ENCODE results near the gene ZNF22. TPM values are rescaled to one million over a fixed set of nuclear protein-coding genes. Genes with fewer than 3 reads are reported as not detected.
A peak's percentile ranks its signal among the peaks of the same experiment; 100 is the strongest.

The ZNF22 gene
- total and polyA plus RNA-seq, 2 experiments from 2014 or later, result 25.9 to 32.2 TPM

DNA sequence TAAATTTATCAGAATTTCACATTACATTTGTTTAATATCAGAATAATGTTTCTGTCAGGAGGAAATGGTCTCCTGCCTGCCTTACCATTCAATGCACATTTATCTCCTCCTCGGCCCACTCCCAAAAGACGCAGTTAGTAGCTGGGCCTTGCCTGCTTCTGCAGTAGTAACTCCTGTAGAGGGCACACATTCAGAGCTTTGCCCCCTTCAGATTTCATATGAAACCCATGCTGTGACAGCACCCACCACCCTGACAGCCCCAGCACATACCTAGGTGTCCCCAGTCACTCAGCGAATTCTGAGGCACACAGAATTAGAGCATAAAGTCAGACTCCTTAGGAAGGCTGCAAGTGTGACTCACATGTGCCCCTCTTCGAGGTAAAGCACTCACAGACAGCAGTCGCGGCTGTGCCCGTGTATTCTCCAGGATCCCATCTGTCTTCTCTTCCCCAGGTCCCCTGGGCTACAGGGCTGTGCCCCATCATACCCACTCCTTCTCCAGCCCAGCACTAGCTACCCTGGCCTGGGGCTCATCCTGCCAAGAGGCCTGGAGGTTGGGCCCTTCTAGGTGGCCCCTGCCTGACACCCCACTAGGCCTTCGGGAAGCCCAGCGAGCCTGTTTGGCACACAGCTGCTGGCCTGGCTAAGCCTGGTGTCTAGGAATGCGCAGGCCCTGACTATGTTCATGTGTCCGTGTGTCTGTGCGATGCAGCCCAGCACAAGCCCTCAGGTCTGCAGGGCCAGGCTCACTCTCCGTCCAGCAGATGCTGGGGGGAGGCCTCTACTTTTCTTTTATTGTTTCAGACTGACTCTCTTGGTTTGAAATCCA, 17.4 kb upstream of the ZNF22 start:
- H3K27ac ChIP-seq, result no peak overlapping the region
- no peaks in the 10 kb centered on the region for H3K36me3 ChIP-seq (replicated peaks; ENCODE audit: insufficient read depth, low read depth)
- no peak overlapping the region for H2AFZ ChIP-seq
- H3K4me2 ChIP-seq, result no peak overlapping the region
- no peak for DNase-seq (ENCODE audit: low spot score)
- no peaks in the 10 kb centered on the region for H3K79me2 ChIP-seq
- H3K4me3 ChIP-seq, result no peak overlapping the region
- peaks cover 49% of the 10 kb centered on the region for H3K4me1 ChIP-seq (ENCODE audit: insufficient read depth)
- no peaks in the 10 kb centered on the region for H3K27me3 ChIP-seq
- TF ChIP-seq, protein P1, sequence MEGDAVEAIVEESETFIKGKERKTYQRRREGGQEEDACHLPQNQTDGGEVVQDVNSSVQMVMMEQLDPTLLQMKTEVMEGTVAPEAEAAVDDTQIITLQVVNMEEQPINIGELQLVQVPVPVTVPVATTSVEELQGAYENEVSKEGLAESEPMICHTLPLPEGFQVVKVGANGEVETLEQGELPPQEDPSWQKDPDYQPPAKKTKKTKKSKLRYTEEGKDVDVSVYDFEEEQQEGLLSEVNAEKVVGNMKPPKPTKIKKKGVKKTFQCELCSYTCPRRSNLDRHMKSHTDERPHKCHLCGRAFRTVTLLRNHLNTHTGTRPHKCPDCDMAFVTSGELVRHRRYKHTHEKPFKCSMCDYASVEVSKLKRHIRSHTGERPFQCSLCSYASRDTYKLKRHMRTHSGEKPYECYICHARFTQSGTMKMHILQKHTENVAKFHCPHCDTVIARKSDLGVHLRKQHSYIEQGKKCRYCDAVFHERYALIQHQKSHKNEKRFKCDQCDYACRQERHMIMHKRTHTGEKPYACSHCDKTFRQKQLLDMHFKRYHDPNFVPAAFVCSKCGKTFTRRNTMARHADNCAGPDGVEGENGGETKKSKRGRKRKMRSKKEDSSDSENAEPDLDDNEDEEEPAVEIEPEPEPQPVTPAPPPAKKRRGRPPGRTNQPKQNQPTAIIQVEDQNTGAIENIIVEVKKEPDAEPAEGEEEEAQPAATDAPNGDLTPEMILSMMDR (IDR thresholded peaks at IDR 0.05; ENCODE audit: poor library complexity), result no peak
- TF ChIP-seq EZH2 (IDR thresholded peaks at IDR 0.05; ENCODE audit: borderline replicate concordance) (no peak), EZH2phosphoT487 (IDR thresholded peaks at IDR 0.05; ENCODE audit: low read depth, severe bottlenecking, unreplicated experiment) (no peak)
- no peaks in the 10 kb centered on the region for H3K9me2 ChIP-seq (replicated peaks; ENCODE audit: insufficient read depth)
- H4K20me1 ChIP-seq (ENCODE audit: insufficient read depth, poor library complexity, severe bottlenecking), result no peaks in the 10 kb centered on the region
- H3K9me3 ChIP-seq (ENCODE audit: low read depth), result no peaks in the 10 kb centered on the region
- WGBS (ENCODE audit: low lambda C conversion rate, missing lambda C conversion rate), result 91% methylated on average over 13 of the region's 13 CpGs

- Histone ChIP-seq H2AFZ (no peak overlapping the region), H3K4me3 (no peak overlapping the region), H3K9me3 (ENCODE audit: low read depth) (no peaks in the 10 kb centered on the region), H3K79me2 (no peaks in the 10 kb centered on the region), H3K36me3 (replicated peaks; ENCODE audit: insufficient read depth, low read depth) (no peaks in the 10 kb centered on the region), H3K4me2 (no peak overlapping the region), H3K4me1 (ENCODE audit: insufficient read depth) (peaks cover 45% of the 10 kb centered on the region), H3K9me2 (replicated peaks; ENCODE audit: insufficient read depth) (no peaks in the 10 kb centered on the region), H4K20me1 (ENCODE audit: insufficient read depth, poor library complexity, severe bottlenecking) (no peaks in the 10 kb centered on the region), H3K27me3 (no peaks in the 10 kb centered on the region), H3K27ac (no peak overlapping the region)
- 88% methylated on average over 10 of the region's 10 CpGs for WGBS (ENCODE audit: low lambda C conversion rate, missing lambda C conversion rate)
- TF ChIP-seq EZH2phosphoT487 (IDR thresholded peaks at IDR 0.05; ENCODE audit: low read depth, severe bottlenecking, unreplicated experiment), result no peak
- TF ChIP-seq EZH2 (IDR thresholded peaks at IDR 0.05; ENCODE audit: borderline replicate concordance), result no peak
- TF ChIP-seq, protein P1 (IDR thresholded peaks at IDR 0.05; ENCODE audit: poor library complexity), result no peak
- DNase-seq (ENCODE audit: low spot score), result no peak
Measured at GRCh38 chr10:44983895-44984278, 16.8 kb upstream of the ZNF22 start.

DNA sequence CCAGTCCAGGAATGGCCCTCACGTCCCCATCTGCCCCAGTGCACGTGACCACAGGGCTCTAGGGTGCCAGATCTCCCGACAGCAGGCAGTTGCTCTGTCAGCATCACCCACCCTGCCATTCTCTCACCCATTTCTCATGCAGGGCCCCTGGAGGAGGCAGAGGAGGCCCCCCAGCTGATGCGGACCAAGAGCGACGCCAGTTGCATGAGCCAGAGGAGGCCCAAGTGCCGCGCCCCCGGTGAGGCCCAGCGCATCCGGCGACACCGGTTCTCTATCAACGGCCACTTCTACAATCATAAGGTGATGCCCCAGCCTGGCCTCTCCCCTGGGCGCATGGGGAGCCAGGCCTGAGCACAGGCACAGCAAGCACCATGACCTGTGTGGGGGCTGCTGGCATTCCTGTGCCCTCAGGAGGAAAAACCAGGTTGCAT, 16.0 kb upstream of the ZNF22 start:
- WGBS (ENCODE audit: low lambda C conversion rate, missing lambda C conversion rate), result 96% methylated on average over 15 of the region's 15 CpGs
- no peak overlapping the region for H3K4me3 ChIP-seq
- peaks cover 38% of the 10 kb centered on the region for H3K4me1 ChIP-seq (ENCODE audit: insufficient read depth)
- TF ChIP-seq EZH2phosphoT487 (IDR thresholded peaks at IDR 0.05; ENCODE audit: low read depth, severe bottlenecking, unreplicated experiment) (no peak), EZH2 (IDR thresholded peaks at IDR 0.05; ENCODE audit: borderline replicate concordance) (no peak)
- TF ChIP-seq, protein P1 (IDR thresholded peaks at IDR 0.05; ENCODE audit: poor library complexity), result no peak
- no peaks in the 10 kb centered on the region for H3K9me3 ChIP-seq (ENCODE audit: low read depth)
- no peak overlapping the region for H3K4me2 ChIP-seq
- peak overlapping the region; percentile 55 for H3K27ac ChIP-seq
- H3K27me3 ChIP-seq, result no peaks in the 10 kb centered on the region
- H2AFZ ChIP-seq, result no peak overlapping the region
- H3K36me3 ChIP-seq (replicated peaks; ENCODE audit: insufficient read depth, low read depth), result no peaks in the 10 kb centered on the region
- DNase-seq (ENCODE audit: low spot score), result no peak
- H3K9me2 ChIP-seq (replicated peaks; ENCODE audit: insufficient read depth), result no peaks in the 10 kb centered on the region
- H4K20me1 ChIP-seq (ENCODE audit: insufficient read depth, poor library complexity, severe bottlenecking), result no peaks in the 10 kb centered on the region
- no peaks in the 10 kb centered on the region for H3K79me2 ChIP-seq

Measured in hepatocyte (in vitro differentiated cells).